ENCODE results near the gene LMF1.

Gene LMF1

DNA sequence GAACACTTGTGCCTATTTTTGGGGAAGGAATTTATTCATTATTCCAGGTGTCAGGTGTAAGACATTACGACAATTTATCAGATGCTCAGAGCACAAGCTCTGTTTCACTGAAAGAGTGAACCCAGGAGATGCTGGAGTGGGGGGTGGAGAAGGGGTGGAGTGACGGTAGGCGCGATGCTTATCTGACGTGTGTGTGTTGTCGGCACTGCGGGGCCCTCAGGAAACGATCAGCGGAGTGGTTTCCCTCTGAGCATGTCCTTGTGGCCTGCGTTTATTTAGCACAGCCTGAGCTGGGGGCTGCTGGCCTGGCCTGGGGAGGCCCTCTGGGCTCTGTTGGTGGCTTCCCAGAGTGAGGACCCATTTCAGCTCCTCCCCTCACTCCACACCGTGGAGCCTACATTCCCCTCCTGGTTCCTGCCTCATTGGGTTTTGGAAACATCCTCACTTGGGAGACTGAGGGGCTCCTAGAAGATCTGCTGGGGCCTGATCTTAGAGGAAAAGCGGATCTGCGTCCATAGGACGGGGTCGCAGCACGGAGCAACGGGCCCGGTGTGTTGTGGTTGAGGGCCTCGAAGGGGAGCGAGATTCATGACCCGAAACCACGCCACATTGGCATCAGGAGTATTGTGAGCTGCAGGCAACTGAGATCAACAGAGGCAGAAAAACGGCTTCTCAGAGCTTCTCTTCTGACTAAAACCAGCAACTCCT lies 151.3 kb downstream of the LMF1 start:
- no peak for DNase-seq

DNA sequence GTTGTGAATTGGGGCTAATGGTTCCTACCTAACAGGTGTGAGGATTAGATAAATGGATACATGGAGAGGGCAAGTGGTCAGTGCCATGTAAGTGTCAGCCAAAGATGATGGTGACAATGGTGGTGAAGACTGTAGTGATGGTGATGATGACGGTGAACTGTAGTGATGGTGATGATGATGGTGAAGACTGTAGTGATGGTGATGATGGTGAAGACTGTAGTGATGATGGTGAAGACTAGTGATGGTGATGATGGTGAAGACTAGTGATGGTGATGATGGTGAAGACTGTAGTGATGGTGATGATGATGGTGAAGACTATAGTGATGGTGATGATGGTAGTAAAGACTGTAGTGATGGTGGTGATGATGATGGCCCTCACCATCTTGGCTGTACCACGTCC lies 152.2 kb downstream of the LMF1 start:
- DNase-seq, result no peak

DNA sequence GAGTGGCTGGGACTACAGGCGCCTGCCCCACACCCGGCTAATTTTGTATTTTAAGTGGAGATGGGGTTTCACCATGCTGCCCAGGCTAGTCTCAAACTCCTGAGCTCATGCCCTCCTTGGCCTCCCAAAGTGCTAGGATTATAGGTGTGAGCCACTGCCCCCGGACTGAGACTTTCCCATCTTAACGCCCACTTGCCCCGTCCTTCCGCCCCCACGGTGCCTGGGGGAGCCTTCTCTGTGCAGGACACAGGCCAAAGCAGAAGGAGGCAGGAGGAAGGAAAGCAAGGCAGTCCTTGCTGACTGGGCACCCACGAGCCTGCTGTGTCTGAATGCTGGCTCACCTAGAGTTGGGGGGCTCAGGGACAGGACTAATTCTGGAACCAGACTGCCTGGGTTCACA lies 152.7 kb downstream of the LMF1 start:
- DNase-seq, result no peak

DNA sequence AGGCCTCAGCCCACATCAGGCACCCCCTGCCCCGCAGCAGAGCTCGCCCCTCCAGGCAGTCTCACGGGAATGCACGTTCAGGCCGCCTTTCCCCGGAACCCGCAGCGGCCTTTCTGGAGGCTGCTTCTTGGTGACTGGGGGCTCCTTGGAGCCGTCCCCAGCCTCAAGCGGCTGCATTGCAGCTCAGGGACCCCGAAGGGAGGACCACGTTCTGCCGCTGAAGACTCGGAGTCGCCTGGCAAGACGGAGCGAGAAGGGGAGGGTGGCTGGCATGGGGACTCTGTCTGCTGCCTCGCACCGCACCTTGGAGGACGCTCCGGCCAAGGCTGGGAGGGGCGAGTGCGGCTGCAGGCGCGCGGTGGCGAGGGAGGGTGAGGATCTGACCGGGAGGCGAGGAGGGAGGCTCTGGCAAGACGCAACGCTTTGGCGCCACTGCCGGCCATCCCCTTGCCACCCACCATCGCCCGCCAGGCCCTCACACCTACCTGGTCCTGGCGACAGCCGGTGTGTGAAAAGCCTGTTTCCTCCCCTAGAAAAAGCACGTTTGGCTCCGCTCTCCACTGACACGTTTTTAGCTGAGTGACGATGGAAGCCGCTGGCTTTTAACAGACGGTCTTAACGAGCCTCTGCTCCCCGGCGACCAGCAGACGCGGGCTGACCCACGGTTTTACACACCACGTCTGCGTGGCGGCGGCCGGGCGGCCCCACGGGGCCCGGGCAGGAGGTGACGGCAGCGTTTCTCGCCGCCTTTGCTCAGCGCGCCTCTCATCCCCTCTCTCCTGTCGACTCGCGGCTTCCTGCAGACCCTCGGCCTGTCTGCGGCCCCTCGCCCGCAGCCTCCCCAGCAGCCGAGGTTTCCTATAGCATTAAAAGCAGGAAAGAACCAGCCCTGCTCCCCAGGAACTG lies 153.5 kb downstream of the LMF1 start:
- DNase-seq, result peak in 1 of 58 donors; percentile 21

DNA sequence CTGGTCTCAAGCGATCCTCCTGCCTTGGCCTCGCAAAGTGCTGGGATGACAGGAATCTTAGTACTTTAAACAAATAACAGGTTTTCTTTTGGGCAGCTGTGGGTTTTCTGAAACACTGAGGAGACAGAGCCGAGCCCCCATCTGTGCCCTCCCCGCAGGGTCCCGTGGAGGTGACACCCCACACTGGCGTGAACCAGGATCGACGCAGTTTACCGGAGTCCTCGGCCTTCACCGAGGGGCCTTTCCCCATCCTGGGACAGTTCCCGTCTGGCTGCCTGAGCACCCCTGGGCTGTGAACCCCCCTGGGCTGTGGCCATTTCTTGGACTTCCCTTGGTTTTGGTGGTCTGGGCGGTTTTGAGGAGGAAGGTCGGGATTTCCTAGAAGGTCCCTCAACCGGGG lies 154.9 kb downstream of the LMF1 start:
- DNase-seq, result no peak

DNA sequence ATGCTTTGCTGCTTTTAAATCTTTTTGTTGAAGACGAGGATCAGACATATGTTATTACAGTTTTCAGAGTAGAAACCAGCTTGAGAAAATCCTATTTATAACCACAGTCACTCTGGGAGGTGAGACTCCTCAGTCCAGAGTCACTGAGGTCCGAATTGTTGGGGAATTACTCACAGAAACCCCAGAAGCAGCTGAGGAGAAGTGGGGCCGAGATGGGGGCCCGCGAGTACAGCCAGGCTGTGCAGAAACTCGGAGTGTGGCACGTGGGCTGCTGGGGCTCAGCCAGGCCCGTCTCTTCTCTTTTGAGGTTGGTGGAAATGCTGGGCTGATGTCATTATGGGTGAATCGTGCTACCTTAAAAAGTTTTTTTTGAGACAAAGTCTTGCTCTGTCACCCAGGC lies 155.8 kb downstream of the LMF1 start:
- no peak for DNase-seq

DNA sequence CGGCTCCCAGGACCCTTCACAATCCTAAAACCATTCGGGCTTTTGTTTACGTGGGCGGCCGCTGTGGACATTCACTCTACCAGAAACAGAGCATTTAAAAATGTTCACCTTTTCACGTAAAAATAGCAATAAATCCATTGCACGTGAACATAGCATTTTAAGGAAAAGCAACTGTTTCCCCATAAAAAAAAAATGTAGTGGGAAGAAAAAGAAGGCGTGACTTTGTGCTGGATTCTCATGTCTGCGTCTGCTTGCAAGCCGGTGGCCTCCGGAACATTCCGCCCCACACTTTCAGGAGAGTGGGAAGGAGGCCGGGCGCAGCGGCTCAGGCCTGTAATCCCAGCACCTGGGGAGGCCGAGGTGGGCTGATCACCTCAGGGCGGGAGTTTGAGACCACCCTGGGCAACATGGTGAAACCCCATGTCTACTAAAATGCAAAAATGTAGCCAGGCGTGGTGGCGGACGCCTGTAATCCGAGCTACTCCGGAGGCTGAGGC lies 156.8 kb downstream of the LMF1 start:
- peak in 1 of 58 donors; percentile 9 for DNase-seq

DNA sequence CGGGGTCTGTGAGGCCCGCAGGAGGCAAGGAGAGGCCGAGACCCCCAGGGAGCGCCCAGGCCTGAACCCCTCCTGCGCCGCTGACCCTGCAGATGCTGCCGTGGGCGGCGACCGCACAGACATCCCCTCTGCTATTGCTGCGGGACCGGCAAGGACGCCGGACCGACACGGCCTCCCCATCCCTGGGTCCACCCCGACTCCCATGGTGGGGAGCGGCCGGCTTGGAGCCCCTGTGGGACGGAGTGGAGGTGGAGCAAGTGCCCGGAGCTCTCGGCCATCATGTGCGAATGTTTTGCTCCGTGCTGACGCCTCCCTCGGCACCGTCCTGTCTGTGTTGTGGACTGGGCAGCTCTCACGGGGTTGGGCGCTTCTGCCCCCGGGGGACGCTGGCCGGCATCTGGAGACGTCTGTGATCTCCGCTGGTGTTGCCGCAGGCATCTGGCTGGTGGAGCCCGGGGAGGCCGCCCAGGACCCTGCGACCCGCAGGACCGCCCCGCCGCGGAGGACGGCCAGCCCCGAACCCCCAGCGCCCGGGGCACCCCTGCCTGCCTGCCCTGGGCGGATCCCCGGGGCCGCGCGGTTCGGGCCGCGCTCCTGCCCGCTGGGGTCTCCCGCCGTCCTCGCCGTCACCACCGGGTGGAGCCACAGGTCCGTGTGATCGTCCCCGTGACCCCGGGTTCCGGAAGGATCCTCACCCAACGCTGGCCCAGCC lies 157.4 kb downstream of the LMF1 start:
- peak in 52 of 58 donors; percentile 4 to 72 (median 34) for DNase-seq

DNA sequence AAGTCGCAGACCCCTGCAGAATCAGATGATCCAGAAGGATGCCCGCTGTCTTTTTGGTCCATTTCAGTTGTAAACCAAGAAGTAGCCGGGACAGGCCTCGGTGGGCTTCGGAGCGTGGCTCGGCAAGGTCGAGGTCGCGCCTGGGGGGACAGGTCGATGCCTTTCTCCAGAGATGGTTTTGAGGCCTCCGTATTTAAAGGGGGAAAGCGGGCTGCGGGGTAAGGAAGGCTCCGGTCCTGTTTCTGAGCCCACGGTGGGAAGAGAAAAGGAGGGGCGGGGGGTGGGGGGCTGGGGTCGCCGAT lies 162.7 kb downstream of the LMF1 start:
- DNase-seq, result no peak

DNA sequence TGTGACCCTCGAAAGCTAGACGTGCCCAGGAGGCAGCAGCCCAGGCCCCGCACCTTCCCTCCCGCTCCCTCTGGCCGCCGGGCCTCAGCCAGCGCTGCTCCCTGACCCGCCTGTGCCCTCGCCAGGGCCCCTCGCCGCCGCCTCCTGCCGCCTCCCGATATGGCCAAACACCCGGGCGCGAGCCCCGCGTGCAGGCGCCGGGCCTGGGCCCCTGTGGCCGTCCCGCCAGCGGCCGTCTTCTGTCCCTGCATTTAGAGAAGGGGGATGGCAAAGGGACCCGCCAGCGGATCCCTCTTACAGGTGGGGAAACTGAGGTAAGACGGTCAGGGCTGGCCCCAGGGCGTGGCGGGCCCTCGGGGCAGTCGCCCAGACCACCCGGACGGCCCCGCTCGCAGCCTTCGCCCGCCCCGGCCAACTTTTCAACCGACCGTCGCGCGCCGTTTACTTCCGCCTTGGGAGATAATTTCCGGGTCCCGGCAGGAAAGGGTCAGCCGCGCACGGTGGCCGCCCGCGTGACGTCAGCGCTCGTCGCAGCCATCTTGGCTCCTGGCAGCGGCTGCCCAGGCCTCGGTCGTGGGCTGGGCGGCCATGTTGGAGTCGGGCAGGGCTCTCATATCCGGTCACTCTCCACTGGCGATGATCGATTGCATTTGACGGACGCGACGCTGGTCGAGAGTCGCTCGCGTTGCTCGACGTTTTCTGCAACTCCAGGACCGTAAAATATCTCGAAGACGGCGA lies 163.3 kb downstream of the LMF1 start:
- peak; percentile 53 to 94 (median 85) for DNase-seq

DNA sequence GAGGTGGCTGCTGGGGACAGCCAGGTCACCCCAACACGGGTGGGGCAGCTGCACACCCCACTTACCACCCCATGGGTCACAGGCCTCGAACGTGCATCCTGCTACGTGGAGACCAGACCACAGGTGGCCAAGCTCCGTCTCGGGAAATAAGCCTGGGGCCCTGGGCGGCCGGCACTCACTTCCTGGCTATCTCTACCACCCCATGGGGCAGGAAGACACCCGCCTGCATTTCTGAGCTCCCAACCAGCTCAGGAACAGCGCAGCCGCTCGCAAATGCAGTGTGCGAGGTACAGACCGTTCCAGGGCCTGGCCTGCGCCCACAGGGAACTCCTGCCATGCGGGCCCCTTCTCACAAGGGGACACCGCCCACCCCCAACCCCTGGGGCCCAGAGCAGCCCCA lies 165.3 kb downstream of the LMF1 start:
- DNase-seq, result no peak

DNA sequence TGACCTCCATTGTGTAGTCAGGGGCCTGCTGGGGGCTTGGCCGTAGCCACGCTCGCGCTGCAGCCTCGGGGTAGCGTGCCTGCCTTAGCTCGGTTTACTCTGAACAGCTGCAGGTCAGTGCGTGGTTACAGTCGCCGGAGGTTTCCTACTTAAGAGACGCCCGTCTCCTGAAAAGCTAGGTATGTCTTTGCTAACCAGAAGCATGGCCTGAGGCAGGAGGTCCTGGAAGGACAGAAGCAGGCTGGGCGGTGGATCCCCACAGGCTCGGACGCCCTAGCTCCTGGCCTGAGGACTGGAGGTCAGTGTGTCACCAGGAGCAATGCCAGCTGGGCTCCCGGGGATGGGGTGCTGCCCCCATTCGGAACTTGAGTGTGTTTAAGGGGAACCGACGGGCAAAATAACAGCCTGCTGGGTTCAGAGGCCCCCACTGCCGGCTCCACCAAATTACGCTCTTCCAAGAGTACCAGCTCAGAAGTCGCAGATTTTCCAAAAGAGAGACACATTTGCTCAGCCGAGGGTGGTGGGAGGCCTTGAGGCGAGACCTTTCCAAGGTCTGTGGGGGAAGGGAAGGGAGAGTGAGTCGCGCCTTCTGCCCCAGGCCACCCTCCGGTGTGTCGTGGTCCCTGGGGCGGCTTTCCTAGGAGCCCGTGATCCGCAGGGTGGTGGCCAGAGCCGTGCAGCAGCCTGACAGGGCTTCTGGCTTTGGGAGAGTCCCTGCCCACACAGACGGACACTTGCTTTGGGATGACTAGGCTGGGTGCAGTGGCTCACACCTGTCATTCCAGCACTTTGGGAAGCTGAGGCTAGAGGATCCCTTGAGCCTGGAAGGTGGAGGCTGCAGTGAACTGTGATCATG lies 166.4 kb downstream of the LMF1 start:
- DNase-seq, result no peak

DNA sequence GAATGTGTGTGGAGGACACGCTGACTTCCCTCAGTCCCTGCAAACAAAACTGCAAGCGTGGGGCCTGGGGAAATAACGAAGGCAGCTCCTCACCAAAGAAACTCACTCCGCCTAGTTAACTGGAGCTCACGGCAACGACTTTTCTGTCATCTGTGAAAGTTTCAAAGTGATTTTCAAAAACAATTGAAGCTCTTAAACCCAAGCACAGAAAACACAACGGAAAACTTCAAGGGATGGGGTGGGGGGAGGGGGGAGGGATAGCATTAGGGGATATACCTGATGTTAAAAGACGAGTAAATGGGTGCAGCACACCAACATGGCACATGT lies 167.1 kb downstream of the LMF1 start:
- no peak for DNase-seq
